ENCODE results near the gene NEBL. TPM values are rescaled to one million over a fixed set of nuclear protein-coding genes. Genes with fewer than 3 reads are reported as not detected.

Gene NEBL
- total RNA-seq, 1 experiment from 2014 or later, result 16.6 TPM

DNA sequence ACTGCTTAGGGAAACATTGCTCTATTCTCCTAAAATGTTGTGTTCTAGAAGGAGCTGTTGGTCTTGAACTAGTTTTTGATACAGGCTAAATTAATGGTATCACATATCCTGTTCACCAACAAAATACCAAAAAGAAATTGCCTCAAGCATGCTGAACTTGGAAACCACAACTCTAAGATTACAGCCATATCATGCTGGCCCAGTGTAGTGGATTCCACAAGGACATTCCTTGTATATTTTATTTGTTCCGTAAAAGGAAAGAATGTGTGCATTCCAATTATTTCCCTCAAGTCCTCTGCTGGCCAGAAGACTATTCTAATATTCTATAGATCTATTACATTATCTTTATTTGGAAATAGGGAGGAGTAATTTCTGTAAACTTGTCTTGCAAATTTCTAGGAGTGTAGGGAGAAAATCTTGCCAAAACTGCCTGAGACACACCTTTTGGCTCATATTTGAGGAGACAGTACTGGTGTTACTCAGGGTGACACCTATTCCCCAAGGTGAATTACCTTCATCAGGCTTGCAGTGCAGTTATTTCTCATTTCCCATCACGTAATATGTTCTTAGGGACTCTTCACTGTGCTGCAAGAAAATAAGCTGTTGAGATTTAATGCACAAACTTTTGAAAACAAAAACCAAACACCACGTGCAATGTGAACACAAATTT, 1.9 kb upstream of the NEBL start:
- Histone ChIP-seq H3K9me3 (ENCODE audit: control insufficient read depth in 1 of 2, insufficient read depth in 1 of 2, low read depth in 1 of 2, low read length in 2 of 2) (no peaks in the 10 kb centered on the region), H3K27ac (ENCODE audit: low read depth, low read length) (no peak overlapping the region), H4K20me1 (ENCODE audit: insufficient read depth) (no peaks in the 10 kb centered on the region), H3K9me2 (ENCODE audit: insufficient read depth) (no peaks in the 10 kb centered on the region), H3K27me3 (ENCODE audit: insufficient read depth, low read length) (no peaks in the 10 kb centered on the region), H2AFZ (ENCODE audit: low read depth, low read length, poor library complexity, severe bottlenecking) (no peak overlapping the region), H3K4me2 (ENCODE audit: low read length) (no peak overlapping the region), H3K4me1 (ENCODE audit: control insufficient read depth in 1 of 2, insufficient read depth in 2 of 2, low read length in 2 of 2) (no peaks in the 10 kb centered on the region), H3K4me3 (replicated peaks in 1 of 2; ENCODE audit: low read depth in 1 of 2, low read length in 2 of 2) (no peak overlapping the region), H3K9ac (ENCODE audit: low read length) (no peak overlapping the region), H3K36me3 (ENCODE audit: control insufficient read depth in 1 of 2, insufficient read depth in 2 of 2, low read length in 2 of 2) (no peaks in the 10 kb centered on the region), H3K79me2 (ENCODE audit: insufficient read depth, low read length) (no peaks in the 10 kb centered on the region)
- no TSS peak for BruUV-seq (replicated peaks)
- TF ChIP-seq JUND (IDR thresholded peaks at IDR 0.05), result no peak
- no peak for TF ChIP-seq CEBPB (IDR thresholded peaks at IDR 0.05; ENCODE audit: low read depth)
- no peak for TF ChIP-seq ELF1 (IDR thresholded peaks at IDR 0.05; ENCODE audit: borderline replicate concordance, low read depth)
- TF ChIP-seq FOSL1 (IDR thresholded peaks at IDR 0.05; ENCODE audit: low read depth), result no peak
- no peak for TF ChIP-seq ZNF274 (IDR thresholded peaks at IDR 0.05; ENCODE audit: low read depth, low read length)
- TF ChIP-seq, protein P1, sequence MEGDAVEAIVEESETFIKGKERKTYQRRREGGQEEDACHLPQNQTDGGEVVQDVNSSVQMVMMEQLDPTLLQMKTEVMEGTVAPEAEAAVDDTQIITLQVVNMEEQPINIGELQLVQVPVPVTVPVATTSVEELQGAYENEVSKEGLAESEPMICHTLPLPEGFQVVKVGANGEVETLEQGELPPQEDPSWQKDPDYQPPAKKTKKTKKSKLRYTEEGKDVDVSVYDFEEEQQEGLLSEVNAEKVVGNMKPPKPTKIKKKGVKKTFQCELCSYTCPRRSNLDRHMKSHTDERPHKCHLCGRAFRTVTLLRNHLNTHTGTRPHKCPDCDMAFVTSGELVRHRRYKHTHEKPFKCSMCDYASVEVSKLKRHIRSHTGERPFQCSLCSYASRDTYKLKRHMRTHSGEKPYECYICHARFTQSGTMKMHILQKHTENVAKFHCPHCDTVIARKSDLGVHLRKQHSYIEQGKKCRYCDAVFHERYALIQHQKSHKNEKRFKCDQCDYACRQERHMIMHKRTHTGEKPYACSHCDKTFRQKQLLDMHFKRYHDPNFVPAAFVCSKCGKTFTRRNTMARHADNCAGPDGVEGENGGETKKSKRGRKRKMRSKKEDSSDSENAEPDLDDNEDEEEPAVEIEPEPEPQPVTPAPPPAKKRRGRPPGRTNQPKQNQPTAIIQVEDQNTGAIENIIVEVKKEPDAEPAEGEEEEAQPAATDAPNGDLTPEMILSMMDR (IDR thresholded peaks at IDR 0.05 in 2 of 3, conservative IDR thresholded peaks at IDR 0.05 in 1 of 3; ENCODE audit: borderline replicate concordance in 1 of 3, insufficient read depth in 1 of 3, low read depth in 2 of 3, low read length in 2 of 3), result no peak
- no peak for TF ChIP-seq CBX3 (IDR thresholded peaks at IDR 0.05; ENCODE audit: low read depth)
- TF ChIP-seq, protein P2, sequence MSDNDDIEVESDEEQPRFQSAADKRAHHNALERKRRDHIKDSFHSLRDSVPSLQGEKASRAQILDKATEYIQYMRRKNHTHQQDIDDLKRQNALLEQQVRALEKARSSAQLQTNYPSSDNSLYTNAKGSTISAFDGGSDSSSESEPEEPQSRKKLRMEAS (IDR thresholded peaks at IDR 0.05), result no peak
- TF ChIP-seq POLR2AphosphoS5 (IDR thresholded peaks at IDR 0.05; ENCODE audit: low read depth, low read length), result no peak
- TF ChIP-seq ZFX (IDR thresholded peaks at IDR 0.05), result no peak
- TF ChIP-seq, protein P3, sequence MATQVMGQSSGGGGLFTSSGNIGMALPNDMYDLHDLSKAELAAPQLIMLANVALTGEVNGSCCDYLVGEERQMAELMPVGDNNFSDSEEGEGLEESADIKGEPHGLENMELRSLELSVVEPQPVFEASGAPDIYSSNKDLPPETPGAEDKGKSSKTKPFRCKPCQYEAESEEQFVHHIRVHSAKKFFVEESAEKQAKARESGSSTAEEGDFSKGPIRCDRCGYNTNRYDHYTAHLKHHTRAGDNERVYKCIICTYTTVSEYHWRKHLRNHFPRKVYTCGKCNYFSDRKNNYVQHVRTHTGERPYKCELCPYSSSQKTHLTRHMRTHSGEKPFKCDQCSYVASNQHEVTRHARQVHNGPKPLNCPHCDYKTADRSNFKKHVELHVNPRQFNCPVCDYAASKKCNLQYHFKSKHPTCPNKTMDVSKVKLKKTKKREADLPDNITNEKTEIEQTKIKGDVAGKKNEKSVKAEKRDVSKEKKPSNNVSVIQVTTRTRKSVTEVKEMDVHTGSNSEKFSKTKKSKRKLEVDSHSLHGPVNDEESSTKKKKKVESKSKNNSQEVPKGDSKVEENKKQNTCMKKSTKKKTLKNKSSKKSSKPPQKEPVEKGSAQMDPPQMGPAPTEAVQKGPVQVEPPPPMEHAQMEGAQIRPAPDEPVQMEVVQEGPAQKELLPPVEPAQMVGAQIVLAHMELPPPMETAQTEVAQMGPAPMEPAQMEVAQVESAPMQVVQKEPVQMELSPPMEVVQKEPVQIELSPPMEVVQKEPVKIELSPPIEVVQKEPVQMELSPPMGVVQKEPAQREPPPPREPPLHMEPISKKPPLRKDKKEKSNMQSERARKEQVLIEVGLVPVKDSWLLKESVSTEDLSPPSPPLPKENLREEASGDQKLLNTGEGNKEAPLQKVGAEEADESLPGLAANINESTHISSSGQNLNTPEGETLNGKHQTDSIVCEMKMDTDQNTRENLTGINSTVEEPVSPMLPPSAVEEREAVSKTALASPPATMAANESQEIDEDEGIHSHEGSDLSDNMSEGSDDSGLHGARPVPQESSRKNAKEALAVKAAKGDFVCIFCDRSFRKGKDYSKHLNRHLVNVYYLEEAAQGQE (IDR thresholded peaks at IDR 0.05; ENCODE audit: low read depth), result no peak
- no peak for TF ChIP-seq RAD21 (IDR thresholded peaks at IDR 0.05; ENCODE audit: low read depth)
- no peak for TF ChIP-seq EZH2phosphoT487 (IDR thresholded peaks at IDR 0.05; ENCODE audit: borderline replicate concordance)
- TF ChIP-seq EGR1 (IDR thresholded peaks at IDR 0.05; ENCODE audit: low read depth), result no peak
- TF ChIP-seq SP1 (IDR thresholded peaks at IDR 0.05; ENCODE audit: low read depth), result no peak
- TF ChIP-seq POLR2A (IDR thresholded peaks at IDR 0.05; ENCODE audit: borderline replicate concordance, extremely low read depth, insufficient read depth, insufficient read length), result no peak
- no peak for TF ChIP-seq YY1 (IDR thresholded peaks at IDR 0.05; ENCODE audit: extremely low read depth, insufficient replicate concordance, low read depth, low read length)
- no peak for DNase-seq (ENCODE audit: low read depth, low spot score)
- CTCF ChIA-PET, result no interaction called here
- RAD21 ChIA-PET (ENCODE audit: low non-redundant PET in 1 of 2, low total read pairs in 2 of 2, uncharacterized antibody in 2 of 2, unreplicated experiment in 2 of 2), result no interaction called here
- ATAC-seq, result no peak
- intact Hi-C loops (cut with micrococcal nuclease), result no loop called here
- POLR2A ChIA-PET, result no interaction called here

All from HCT116 (cell line).